NCI-H1105 treated with DMSO at 0.1 percent for 48 hours (cell line): ENCODE data around the gene STAT5B.
A peak's percentile ranks its signal among the peaks of the same experiment; 100 is the strongest.
"Not testable (repeated sequence)": the region's sequence is repeated elsewhere in the genome, so short reads cannot be mapped to it uniquely, and the experiment has no call there.

Experiments used
- DNase-seq: peaks from one replicate; lab custom pipeline; 2025; lab: John Stamatoyannopoulos, UW

The STAT5B gene

DNA sequence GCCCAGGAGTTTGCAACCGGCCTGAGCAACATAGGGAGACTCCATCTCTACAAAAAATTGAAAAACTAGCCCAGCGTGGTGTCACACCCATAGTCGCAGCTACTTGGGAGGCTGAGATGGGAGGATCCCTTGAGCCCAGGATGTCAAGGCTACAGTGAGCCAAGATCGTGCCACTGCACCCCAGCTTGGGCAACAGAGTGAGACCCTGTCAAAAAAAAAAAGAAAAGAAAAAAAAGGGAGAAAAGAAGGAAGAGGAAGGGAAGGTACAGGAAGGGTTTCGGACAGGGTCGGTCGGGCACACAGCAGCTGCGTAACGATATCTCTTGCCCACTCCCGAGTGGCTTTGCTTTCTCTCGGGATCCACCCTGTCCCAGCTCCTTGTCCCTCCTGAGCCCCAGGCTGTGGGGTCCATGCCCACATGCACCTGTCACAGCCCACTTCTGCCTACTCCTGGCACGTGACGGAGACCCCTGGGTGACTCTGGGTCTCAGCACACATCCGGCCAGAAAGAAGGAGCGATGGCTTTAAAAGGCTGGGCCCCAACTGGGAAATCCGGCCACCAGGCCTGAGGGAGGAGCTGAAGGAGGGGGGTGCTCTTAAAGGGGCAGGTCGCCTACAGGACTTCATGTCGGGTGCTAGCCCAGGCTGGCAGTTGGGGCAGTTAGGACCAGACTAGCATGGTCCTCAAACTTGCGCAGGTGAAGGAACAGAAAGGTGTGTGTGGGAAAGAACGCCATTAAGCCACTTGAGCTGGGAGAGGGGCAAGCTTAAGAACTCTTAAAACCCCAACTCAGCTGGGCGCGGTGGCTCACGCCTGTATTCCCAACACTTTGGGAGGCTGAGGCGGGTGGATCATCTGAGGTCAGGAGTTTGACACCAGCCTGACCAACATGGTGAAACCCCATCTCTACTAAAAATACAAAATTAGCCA lies 82.0 kb downstream of the STAT5B start, which contains the start of gene GHDC:
GHDC (minus strand) TSS at position 526 of the 931 bp plus-strand sequence. CDS start 913 bp downstream, outside the sequence.
- peak; percentile 53 for DNase-seq

DNA sequence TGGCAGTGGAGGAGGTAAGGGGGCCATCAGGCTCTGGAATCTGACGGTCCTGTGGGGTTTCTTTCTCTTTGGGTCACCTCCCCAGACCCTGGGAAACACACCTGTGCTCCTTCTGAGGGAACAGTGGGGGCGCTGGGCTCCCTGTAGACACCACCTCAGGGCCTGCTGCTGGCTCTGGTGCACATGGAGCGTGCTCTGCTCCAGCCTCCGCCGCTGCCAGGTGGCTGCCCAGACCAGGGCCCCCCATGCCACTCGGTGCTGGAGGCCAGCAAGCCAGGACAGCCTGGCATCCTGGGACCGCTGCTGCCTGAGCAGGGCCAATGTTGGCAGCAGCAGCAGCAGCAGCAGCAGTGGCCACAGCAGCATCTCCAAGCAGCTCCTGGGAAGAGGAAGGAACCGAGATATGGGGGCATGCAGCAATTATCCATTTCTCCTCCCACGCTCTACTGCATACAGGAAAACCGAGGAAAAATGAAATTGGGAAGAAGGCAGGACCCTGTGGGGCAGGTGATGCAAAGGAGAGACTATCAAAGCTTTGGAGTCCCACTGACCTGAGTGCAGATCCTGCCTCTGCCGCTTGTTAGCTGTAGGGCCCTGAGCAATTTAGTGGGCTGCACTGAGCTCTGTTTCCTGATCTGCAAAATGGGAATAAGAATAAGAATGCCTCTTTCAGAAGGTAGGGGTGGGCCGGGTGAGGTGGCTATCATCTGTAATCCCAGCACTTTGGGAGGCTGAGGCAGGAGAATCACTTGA lies 82.8 kb downstream of the STAT5B start:
- no peak for DNase-seq

DNA sequence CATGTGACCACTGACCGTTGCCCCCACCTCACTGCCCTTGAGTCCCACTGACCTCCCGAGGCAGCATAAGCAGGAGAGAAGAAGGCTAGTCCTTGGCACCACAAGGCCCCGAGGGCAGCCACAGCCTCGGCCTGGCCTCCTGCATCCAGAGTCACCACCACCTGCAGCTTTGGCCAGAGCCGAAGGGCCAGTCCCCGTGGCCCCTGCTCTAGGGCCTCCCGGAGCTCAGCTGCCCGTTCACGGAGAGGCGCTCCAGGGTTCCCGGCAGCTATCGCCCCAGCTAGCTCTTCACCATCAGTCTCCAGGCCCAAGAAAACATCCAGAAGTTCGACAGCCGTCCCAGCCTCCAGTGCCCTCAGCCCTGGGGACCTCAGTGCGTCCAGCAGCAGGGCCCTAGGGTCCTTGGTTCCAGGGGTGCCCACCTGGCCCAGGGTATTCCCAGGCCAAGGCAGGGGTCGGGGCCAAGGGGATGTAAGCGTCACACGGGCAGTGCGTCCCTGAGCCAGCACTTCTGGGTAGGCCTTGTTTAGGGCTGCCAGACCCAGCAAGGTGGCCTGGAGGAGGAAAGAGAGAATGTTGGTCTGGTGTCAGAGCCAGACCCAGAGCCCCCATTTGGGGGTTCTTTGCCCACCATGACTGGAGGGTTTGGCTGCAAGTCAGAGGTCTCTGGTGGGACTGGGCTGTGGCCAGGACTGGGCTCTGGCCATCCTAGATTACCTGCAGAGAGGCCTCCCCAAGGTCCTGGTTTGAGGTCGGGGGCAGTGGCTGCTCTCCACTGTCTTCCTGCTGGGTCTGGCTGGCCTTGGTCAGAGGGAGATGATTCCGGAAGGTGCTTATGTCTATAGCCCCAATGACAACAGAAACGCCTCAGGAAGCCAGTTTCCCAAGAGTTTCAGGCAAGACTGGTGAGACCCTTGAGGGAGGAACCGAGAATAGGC lies 83.7 kb downstream of the STAT5B start:
- no peak for DNase-seq

DNA sequence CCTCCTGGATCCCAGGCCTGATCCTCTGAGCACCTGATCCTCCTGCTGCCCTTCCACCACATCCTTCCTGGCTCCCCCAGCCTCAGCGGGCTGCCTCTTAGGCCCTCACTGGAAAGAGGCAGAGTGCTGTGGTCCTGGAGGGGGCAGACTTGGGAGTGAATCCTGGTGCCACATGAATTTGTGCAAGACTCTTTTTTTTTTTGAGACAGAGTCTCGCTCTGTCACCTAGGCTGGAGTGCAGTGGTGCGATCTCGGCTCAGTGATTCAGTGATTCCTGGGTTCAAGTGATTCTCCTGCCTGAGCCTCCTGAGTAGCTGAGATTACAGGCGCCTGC lies 84.9 kb downstream of the STAT5B start:
- DNase-seq = no peak

DNA sequence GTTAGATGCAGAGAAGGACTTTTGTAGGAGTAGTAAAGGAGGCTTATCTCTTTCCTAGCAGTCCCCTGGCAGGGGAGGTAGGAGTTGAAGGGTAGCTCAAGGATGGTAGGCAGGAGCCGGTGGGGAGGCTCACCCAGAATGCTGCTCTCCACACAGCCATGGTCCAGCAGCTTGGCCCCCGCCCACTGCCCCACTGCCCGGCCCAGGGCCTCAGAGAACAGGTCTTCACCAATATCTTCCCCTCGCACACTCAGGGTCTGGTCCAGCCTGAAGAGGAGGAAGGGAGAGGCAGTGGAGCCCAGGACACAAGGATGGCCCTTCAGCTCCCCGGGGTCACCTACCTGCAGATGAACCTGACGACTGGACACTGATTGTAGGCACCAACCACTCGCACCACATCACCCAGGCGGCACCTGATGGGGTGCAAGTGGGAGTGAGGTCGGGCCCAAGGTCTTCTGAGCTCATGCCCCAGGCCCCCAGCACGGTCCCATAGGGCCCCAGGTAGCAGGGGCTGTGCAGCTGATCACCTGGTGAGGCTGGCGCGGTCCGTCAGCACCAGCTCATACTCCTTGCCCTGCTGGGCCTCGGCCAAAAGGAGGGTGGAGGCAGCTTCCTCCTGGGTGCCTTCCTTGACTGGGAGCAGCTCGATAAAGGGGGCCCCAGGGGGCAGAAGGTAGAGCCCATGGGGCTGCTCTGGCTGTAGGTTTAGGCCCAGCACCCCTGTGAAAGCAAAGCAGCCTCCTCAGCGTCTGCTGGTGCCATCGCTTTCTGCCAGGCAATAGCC lies 85.5 kb downstream of the STAT5B start:
- DNase-seq = no peak

DNA sequence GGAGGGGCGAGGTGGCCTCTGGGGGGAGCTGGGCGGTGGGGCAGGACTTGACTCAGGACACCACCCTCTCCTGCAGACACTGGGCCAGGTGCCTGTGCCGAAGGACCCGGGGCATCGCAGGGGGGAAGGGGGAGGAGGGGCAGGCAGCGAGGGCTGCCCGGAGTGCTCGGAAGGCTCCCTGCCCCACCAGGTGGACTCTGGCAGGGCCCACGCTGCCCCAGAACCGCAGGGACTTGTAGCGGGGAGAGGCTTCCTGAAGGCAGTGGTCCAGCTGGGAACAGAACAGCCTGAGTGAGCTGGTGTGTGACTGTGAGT lies 86.6 kb downstream of the STAT5B start:
- DNase-seq = no peak

DNA sequence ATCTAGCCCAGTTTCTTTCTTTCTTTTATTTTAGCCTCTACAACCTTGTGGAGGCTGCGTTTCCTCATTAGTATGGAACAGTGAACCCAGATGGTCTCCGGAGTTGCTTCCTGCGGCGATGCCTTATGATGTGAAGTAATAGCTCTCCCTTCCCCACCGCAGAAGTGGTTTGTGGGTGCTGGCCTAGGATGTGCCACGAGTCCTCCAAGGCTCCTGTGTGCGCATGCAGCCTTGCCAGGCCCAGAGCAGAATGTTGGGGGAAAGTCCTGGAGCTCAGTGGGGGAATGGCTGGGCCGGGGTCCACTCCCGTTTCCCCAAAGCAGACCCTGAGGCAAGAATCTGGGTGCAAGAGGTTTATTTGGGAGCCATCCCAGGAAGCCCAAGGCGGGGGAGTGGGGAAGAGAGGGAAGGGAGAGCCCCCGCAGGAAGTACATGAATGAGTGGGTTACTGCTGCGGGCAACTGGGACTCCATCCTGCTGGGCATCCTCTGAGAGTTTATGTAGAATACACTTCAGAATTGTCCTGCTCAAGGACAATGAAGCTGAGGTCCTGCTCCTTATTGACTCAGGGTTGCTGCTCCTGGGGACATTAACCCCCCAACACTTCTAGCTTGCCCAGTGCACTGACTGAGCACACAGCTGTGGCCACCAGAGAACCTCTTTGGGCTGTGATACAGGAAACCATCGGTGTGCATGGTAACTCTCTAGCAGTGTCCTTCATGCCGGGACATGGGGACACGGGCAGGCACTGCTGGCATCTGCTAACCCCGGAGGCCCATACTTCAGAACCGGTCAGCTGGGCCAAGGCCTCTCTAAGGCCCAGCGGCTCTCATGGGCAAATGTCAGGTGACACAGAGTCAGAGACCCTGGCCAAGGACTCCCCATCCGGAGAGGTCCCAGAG lies 87.2 kb downstream of the STAT5B start:
- no peak for DNase-seq

DNA sequence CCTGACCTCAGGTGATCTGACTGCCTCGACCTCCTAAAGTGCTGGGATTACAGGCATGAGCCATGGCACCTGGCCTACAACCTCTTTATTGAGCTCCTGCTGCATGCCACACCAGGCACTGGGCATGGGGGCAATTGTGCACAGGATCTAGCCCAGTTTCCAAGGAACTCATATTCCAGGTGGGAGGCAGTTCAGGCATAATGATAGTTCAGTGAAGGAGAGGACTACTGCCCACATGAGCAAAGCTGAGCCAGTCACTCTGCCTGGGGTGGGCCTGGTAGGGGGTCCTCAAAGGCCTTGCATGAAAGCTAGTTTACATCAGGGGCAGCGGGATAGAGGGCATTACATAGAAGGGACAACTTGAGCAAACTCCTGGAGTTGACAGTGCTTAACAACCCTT lies 88.4 kb downstream of the STAT5B start:
- no peak for DNase-seq

DNA sequence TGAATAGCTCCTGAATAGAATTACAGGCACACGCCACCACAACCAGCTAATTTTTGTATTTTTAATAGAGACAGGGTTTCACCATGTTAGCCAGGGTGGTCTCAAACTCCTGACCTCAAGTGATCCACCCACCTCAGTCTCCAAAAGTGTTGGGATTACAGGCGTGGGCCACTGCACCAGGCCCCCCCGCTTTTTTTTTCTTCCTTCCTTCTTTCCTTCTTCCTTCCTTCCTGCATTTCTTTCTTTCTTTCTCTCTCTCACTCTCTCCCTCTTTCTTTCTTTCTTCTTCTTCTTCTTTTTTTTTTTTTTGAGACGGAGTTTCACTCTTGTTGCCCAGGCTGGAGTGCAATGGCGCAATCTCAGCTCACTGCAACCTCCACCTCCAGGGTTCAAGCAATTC lies 90.0 kb downstream of the STAT5B start:
- not testable (repeated sequence) for DNase-seq

DNA sequence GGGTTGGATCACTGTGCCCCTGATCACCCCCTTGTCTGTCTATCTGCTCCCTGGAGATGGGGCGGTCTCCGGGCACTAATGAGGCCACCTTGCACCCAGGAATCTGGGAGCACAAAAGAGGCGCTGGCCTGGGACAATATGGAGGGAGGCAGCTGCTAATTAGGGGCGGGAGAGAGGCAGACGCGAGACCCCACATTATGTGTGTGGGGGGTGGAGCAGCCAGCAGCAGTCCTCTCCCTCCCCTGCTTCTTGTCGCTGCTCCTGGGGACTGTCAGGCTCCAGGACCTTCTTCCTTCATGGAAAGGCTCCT lies 90.6 kb downstream of the STAT5B start:
- DNase-seq = no peak

DNA sequence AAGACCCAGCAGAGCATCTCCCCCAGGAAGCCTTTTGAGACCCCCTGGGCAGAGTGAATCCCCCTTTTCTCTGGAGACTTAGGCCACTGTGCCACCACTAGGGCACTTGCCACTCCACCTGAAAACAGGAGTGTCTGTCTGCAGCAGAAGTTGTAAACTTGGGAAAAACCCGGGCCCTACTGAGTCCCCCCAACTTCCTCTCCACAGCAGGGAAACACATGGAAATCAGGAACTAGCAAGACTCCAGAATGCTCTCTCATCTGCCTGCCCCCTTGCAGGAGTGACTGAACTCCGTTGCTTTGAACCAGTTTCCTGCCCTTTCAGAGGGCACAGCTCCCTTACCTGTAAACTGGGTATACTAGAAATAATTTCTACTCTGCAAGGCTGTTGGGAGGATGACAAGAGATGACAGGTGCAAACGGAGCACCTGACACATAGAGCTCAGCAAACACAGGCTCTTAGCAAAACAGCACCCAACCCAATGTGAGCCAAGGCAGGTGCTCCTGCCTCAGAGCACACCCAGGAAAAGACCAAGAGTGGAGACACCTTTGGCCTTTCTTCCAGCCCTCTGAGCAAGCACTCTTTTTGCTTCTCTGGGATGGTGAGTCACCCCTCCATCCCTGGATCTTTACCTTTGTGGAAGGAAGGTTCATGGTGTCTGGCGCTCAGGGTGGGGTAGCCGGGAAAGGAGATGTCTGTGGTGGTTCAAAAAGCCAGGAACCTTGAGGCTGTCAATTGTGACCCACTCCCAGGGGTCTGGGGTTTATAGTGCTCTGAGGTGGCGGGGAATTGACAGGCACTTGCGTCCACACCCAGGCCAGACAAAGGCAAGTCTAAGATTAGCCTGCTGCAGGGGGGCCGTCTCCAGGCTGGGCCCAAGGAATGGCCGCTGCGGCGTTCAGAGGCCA lies 91.2 kb downstream of the STAT5B start, which contains the start of gene HCRT:
HCRT (minus strand) TSS at position 740 of the 908 bp plus-strand sequence; CDS start at position 653, 87 bp downstream.
- peak; percentile 9 for DNase-seq

DNA sequence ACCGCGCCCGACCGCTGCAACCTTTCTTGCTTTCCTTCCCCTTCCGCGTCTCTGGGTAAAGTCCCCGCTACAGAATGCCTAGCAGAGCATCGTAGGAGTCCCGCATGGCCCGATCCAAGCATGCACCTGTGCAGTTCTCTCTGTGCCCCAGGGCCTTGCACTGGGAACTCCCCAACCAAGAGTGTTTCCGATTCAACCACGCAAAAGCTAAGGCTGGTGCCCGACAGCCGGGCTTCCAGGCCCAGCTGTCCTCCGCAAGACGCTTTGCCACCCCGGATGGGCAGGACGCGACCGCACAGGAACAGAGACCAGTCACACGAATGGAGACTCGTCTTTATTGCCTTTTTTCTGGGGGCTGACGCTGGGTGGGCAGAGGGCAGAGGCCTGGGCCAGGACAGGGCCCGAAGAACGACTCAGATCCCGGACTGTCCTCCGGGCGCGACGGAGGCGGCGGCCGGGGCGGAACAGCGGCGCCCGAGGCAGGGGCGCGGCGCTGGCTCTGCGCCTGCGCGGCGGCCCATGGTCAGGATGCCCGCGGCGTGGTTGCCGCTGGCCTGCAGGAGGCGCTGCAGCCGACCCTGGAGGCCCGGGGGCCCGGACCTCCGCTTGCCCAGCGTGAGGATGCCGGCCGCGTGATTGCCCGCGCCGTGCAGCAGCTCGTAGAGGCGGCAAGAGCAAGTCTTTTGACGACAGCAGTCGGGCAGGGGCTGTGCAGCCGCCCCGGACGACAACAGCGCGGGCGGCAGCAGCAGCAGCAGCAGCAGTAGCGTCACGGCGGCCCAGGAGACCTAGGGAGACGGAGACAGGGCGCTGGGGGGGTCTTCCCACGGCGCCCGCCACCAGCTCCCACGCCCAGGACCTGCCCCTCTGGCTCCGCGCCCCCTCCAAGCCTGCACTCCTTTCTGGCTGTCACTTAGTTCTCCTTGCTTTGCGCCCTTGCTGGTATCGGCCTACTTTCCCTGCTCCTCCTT lies 92.2 kb downstream of the STAT5B start:
- DNase-seq = peak; percentile 35

DNA sequence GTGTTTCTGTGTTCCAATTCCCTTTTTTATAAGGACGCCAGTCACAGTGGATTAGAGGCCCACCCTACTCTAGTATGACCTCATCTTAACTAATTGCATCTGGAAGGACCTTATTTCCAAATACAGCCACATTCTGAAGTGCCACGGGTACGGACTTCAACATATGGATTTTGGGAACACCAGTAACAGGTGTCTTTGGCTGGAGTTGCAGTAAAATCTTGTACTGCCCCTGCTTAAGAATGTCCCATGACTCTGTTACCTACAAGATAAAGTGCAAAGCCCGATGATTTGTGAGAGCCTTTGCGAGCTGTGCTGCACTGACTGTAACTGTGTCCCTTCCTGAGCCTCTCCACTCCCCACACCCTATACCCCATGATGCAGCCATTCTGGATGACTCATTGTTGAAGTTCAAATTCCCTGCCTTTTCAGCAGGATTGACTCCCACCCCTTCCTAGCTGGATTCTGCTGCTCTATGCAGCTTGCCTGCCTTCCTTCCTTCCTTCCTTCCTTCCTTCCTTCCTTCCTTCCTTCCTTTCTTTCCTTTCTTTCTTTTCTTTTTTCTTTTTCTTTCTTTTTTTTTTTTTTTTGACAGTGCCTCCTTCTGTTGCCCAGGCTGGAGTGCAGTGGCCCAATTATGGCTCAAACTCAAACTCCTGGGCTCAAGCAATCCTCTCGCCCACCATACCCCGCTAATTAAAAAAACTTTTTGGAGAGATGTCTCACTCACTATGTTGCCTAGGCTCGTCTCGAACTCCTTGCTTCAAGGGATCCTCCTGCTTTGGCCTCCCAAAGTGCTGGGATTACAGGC lies 93.1 kb downstream of the STAT5B start:
- no peak for DNase-seq

DNA sequence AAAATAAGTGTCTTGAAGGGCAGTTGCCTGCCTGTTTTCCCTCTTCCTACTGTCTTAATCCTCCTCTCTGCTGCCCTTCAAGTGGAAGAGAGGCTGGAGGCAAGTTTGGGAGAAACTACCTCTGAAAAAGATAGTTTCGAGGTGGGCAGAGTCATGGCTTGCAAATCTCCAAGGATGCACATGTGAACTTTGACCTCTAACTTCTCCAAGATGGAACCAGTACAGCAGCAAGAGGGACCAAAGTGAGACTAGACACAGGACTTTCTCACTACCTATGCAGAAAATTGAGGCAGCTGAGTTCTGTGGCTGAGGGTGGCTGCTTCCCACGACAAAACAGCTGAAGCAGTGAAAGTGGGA lies 94.4 kb downstream of the STAT5B start:
- DNase-seq = no peak

DNA sequence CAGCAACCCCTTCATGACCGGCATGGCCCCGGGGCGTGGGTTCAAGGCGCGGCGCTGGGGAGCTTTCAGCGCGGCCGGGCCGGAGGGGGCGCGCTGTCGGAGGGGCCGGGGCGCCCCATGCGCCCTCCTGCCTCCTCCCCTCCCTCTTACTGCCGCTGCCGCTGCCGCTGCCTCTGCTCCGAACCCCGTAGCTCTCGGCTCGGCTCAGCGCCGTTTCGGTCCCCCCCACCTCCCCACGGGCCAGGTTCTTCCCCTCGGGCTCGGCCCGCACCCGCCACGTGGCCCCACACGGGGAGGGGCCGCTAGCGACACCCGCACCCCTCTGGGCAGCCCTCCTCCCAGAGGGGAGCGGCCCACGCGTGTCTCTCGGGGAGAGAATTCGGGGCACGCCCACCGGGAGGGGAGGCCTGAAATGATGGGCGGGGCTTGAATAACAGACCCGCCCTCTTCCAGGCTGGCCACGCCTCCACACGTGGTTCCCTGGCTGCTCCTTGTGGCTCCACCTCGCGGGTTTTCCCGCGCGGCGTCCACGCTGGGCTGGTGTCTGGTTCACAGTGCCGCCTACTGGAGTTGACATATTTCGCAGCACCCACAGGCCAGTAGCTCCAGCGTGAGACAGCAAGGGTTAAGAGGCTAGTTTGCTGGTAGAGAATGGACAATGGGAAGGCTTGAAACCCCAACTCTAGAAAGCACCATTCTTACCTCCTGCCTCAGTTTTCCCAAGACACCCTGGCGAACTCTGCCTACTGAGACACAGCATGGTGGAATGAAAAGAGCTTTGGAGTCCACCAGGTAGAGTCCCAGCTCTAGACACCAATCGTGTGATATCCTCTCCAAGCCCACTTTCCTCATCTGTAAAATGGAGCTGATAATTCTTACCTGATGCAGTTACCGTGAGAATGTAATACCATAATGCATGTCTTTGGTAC lies 95.0 kb downstream of the STAT5B start, which contains the start of gene KCNH4:
KCNH4 (minus strand) TSS at position 221 of the 929 bp plus-strand sequence; CDS start at position 24, 197 bp downstream.
- DNase-seq = peak; percentile 75

DNA sequence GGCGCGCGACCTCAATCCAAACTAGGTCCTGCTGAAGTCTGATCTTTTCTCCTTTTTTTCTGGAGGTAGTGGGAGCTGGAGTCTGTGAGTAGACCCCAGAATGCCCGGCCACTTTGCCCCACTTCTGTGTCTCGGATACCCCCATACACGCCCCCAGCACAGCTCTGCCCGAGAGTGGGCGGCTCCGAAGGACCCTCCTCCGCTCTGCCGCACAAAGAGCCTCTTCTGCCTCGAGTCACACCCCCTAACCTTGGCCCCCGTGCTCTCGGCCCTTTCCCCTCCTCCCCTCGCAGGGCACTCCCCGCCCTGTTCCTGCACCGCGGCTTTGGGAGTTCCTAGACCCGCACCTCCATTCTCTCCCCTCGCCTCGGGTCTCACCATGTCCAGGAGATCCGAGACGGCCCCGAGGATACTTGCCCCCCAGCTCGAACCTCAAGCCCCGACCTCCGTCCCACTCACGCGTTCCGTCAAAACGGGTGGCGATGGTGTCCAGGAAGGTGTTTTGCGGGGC lies 95.7 kb downstream of the STAT5B start:
- DNase-seq = peak; percentile 16
